ENCODE results near the gene VSIG4.

The VSIG4 gene

GRCh38 chrX:65994519-65995506 is 45.1 kb downstream of the VSIG4 start:
- no peak for TF ChIP-seq CTCF (IDR thresholded peaks at IDR 0.05; ENCODE audit: control insufficient read depth, extremely low read depth, insufficient read depth)
- no peak for DNase-seq (ENCODE audit: low read depth)
- no peak overlapping the region for H3K4me3 ChIP-seq (ENCODE audit: low read depth, low read length)

- no peak for TF ChIP-seq CTCF (IDR thresholded peaks at IDR 0.05; ENCODE audit: control insufficient read depth, extremely low read depth, insufficient read depth)
- DNase-seq (ENCODE audit: low read depth), result no peak
- H3K4me3 ChIP-seq (ENCODE audit: low read depth, low read length), result no peak overlapping the region
Measured at GRCh38 chrX:65993915-65994460, 45.9 kb downstream of the VSIG4 start.

GRCh38 chrX:65993332-65993731 is 46.5 kb downstream of the VSIG4 start:
- no peak overlapping the region for H3K4me3 ChIP-seq (ENCODE audit: low read depth, low read length)
- no peak for DNase-seq (ENCODE audit: low read depth)
- TF ChIP-seq CTCF (IDR thresholded peaks at IDR 0.05; ENCODE audit: control insufficient read depth, extremely low read depth, insufficient read depth), result no peak

- no peak for DNase-seq (ENCODE audit: low read depth)
- no peak overlapping the region for H3K4me3 ChIP-seq (ENCODE audit: low read depth, low read length)
- no peak for TF ChIP-seq CTCF (IDR thresholded peaks at IDR 0.05; ENCODE audit: control insufficient read depth, extremely low read depth, insufficient read depth)
Measured at GRCh38 chrX:65990702-65991101, 49.2 kb downstream of the VSIG4 start.

GRCh38 chrX:65987811-65988210 is 52.1 kb downstream of the VSIG4 start:
- TF ChIP-seq CTCF (IDR thresholded peaks at IDR 0.05; ENCODE audit: control insufficient read depth, extremely low read depth, insufficient read depth), result no peak
- DNase-seq (ENCODE audit: low read depth), result no peak
- H3K4me3 ChIP-seq (ENCODE audit: low read depth, low read length), result no peak overlapping the region

GRCh38 chrX:65985922-65986588 is 53.8 kb downstream of the VSIG4 start:
- H3K4me3 ChIP-seq (ENCODE audit: low read depth, low read length), result no peak overlapping the region
- DNase-seq (ENCODE audit: low read depth), result peak; percentile 22
- peak; percentile 53 for TF ChIP-seq CTCF (IDR thresholded peaks at IDR 0.05; ENCODE audit: control insufficient read depth, extremely low read depth, insufficient read depth)
